GM23338 (cell line): ENCODE measurements around the gene KCNQ5.

ENCODE experiments used
- CREB1 ChIP-seq: fragments of 250-450 bp; sonication (Bioruptor Pico); IDR thresholded peaks from 2 replicates; pipeline ENCODE4 v1.5.0; 2020; ENCODE audit warnings: low read depth, mild to moderate bottlenecking, moderate library complexity
- EZH2 ChIP-seq: fragments of 200-600 bp; sonication (generic); IDR thresholded peaks from one replicate; pipeline ENCODE4 v1.8.0; 2017; ENCODE audit warnings: antibody characterized with exemption, mild to moderate bottlenecking, low read depth; ENCODE audit not compliant: unreplicated experiment
- EZH2phosphoT487 ChIP-seq: fragments of 200-600 bp; sonication (generic); IDR thresholded peaks from one replicate; pipeline ENCODE4 v1.8.1; 2018; ENCODE audit warnings: antibody characterized with exemption; ENCODE audit not compliant: unreplicated experiment
- JUNB ChIP-seq: IDR thresholded peaks from one replicate; pipeline ENCODE4 v1.6.1; 2016; ENCODE audit warnings: antibody characterized with exemption; ENCODE audit not compliant: unreplicated experiment
- POLR2AphosphoS5 ChIP-seq: IDR thresholded peaks from 2 replicates; pipeline ENCODE4 v1.6.1; 2016; ENCODE audit warnings: antibody characterized with exemption, low read depth
- ZNF114 ChIP-seq: fragments of 250-450 bp; sonication (Bioruptor Pico); IDR thresholded peaks from 2 replicates; pipeline ENCODE4 v1.5.0; 2020; ENCODE audit warnings: mild to moderate bottlenecking, moderate library complexity
- ZNF331 ChIP-seq: fragments of 250-450 bp; sonication (Bioruptor Pico); IDR thresholded peaks from 2 replicates; pipeline ENCODE4 v1.5.0; 2020; ENCODE audit warnings: low read depth, mild to moderate bottlenecking, moderate library complexity
- TF ChIP-seq, protein P1 (sequence below): IDR thresholded peaks from one replicate; pipeline ENCODE4 v1.6.1; 2018; ENCODE audit warnings: antibody characterized with exemption; ENCODE audit not compliant: unreplicated experiment
- TF ChIP-seq, protein P2 (sequence below), 2 experiments: fragments of 200-600 bp in 1 of 2; sonication (generic) in 1 of 2; conservative IDR thresholded peaks; 2 replicates each; pipeline versions ENCODE4 v1.5.1 to v1.6.1; 2016 to 2017; ENCODE audit warnings: antibody characterized with exemption in 2 of 2, low read depth in 2 of 2, mild to moderate bottlenecking in 2 of 2, moderate library complexity in 1 of 2

DNA sequence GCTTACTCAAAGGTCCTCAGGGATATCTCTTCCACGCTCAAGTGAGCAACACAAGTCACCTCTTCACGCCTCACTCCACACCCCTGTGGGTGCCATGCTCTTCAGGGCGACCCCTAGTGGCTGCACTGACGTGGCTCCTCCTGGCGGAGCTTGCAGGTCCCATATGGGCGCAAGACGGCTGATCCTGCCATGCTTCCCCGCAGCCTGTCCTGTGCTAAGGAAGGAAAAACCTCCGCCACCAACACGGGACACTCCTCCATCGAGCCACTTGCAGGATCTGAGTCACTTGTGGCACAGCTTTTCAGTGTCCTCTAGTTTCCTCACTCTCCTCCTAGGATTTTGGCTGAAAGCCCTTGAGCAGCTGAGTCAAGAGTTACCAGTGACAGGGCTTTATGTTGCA lies 512.7 kb downstream of the KCNQ5 start:
- TF ChIP-seq, protein P1, sequence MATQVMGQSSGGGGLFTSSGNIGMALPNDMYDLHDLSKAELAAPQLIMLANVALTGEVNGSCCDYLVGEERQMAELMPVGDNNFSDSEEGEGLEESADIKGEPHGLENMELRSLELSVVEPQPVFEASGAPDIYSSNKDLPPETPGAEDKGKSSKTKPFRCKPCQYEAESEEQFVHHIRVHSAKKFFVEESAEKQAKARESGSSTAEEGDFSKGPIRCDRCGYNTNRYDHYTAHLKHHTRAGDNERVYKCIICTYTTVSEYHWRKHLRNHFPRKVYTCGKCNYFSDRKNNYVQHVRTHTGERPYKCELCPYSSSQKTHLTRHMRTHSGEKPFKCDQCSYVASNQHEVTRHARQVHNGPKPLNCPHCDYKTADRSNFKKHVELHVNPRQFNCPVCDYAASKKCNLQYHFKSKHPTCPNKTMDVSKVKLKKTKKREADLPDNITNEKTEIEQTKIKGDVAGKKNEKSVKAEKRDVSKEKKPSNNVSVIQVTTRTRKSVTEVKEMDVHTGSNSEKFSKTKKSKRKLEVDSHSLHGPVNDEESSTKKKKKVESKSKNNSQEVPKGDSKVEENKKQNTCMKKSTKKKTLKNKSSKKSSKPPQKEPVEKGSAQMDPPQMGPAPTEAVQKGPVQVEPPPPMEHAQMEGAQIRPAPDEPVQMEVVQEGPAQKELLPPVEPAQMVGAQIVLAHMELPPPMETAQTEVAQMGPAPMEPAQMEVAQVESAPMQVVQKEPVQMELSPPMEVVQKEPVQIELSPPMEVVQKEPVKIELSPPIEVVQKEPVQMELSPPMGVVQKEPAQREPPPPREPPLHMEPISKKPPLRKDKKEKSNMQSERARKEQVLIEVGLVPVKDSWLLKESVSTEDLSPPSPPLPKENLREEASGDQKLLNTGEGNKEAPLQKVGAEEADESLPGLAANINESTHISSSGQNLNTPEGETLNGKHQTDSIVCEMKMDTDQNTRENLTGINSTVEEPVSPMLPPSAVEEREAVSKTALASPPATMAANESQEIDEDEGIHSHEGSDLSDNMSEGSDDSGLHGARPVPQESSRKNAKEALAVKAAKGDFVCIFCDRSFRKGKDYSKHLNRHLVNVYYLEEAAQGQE: no peak
- TF ChIP-seq EZH2 (no peak), POLR2AphosphoS5 (no peak), EZH2phosphoT487 (no peak), CREB1 (CRISPR knock-in tag) (peak; percentile 72), ZNF114 (no peak), ZNF331 (no peak), JUNB (no peak)
- TF ChIP-seq, protein P2, sequence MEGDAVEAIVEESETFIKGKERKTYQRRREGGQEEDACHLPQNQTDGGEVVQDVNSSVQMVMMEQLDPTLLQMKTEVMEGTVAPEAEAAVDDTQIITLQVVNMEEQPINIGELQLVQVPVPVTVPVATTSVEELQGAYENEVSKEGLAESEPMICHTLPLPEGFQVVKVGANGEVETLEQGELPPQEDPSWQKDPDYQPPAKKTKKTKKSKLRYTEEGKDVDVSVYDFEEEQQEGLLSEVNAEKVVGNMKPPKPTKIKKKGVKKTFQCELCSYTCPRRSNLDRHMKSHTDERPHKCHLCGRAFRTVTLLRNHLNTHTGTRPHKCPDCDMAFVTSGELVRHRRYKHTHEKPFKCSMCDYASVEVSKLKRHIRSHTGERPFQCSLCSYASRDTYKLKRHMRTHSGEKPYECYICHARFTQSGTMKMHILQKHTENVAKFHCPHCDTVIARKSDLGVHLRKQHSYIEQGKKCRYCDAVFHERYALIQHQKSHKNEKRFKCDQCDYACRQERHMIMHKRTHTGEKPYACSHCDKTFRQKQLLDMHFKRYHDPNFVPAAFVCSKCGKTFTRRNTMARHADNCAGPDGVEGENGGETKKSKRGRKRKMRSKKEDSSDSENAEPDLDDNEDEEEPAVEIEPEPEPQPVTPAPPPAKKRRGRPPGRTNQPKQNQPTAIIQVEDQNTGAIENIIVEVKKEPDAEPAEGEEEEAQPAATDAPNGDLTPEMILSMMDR (conservative IDR thresholded peaks at IDR 0.05; ENCODE audit: low read depth in 2 of 2): peak; percentile 88 to 99
